Measurements from ENCODE around the gene ZYG11B. TPM values are rescaled to one million over a fixed set of nuclear protein-coding genes. Genes with fewer than 3 reads are reported as not detected.

ZYG11B gene
- total and polyA plus RNA-seq, 2 of the 13 experiments (the other 11 are each of a cell fraction or from before 2014, with no cell fraction given) = 6.9 to 17.9 TPM

- peak; percentile 19; the same call in 1 of the 2 replicates for TF ChIP-seq HNF4G (IDR thresholded peaks at IDR 0.05; ENCODE audit: borderline replicate concordance, low read depth, low read length)
- TF ChIP-seq HNF4G (CRISPR knock-in tag; IDR thresholded peaks at IDR 0.05; ENCODE audit: borderline replicate concordance, low read depth) = peak; percentile 49
- TF ChIP-seq ZBTB42 (CRISPR knock-in tag; IDR thresholded peaks at IDR 0.05) = no peak
- TF ChIP-seq NFIB (CRISPR knock-in tag; IDR thresholded peaks at IDR 0.05; ENCODE audit: borderline replicate concordance) = no peak
- TF ChIP-seq ZNF564 (CRISPR knock-in tag; IDR thresholded peaks at IDR 0.05) = peak; percentile 95
- no peak for TF ChIP-seq TEAD2 (CRISPR knock-in tag; IDR thresholded peaks at IDR 0.05)
- peak; percentile 60; the same call in 1 of the 2 replicates for TF ChIP-seq ZNF121 (CRISPR knock-in tag; IDR thresholded peaks at IDR 0.05)
- TF ChIP-seq HNRNPL (IDR thresholded peaks at IDR 0.05; ENCODE audit: low read depth, low read length) = peak; percentile 61; the same call in 1 of the 2 replicates
- no peak; the same call in 1 of the 2 replicates for TF ChIP-seq ZNF639 (CRISPR knock-in tag; conservative IDR thresholded peaks at IDR 0.05)
- TF ChIP-seq ZNF644 (CRISPR knock-in tag; IDR thresholded peaks at IDR 0.05; ENCODE audit: low read depth) = no peak
- no peak for TF ChIP-seq CHD4 (IDR thresholded peaks at IDR 0.05; ENCODE audit: borderline replicate concordance, low read length)
- TF ChIP-seq ZNF333 (CRISPR knock-in tag; IDR thresholded peaks at IDR 0.05; ENCODE audit: borderline replicate concordance) = no peak
- TF ChIP-seq FOSL2 (CRISPR knock-in tag; IDR thresholded peaks at IDR 0.05) = peak; percentile 51
- peak; percentile 72; the same call in 1 of the 2 replicates for TF ChIP-seq ZNF792 (CRISPR knock-in tag; IDR thresholded peaks at IDR 0.05)
- TF ChIP-seq ZNF143 (CRISPR knock-in tag; IDR thresholded peaks at IDR 0.05) = peak; percentile 40; the same call in 1 of the 2 replicates
- peak; percentile 76; the same call in 1 of the 2 replicates for TF ChIP-seq ZSCAN25 (CRISPR knock-in tag; IDR thresholded peaks at IDR 0.05)
- TF ChIP-seq, protein P1, sequence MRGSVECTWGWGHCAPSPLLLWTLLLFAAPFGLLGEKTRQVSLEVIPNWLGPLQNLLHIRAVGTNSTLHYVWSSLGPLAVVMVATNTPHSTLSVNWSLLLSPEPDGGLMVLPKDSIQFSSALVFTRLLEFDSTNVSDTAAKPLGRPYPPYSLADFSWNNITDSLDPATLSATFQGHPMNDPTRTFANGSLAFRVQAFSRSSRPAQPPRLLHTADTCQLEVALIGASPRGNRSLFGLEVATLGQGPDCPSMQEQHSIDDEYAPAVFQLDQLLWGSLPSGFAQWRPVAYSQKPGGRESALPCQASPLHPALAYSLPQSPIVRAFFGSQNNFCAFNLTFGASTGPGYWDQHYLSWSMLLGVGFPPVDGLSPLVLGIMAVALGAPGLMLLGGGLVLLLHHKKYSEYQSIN (CRISPR knock-in tag; IDR thresholded peaks at IDR 0.05; ENCODE audit: borderline replicate concordance) = 0 out of 2 replicates have a peak, but pooled peaks have one; percentile 55
- TF ChIP-seq ZNF720 (CRISPR knock-in tag; IDR thresholded peaks at IDR 0.05) = no peak
These were observed 23.1 kb upstream of the ZYG11B start (continued) for GRCh38 chr1:52702886-52703787.

All from HepG2 (cell line).